GM19438 (cell line): ENCODE results near the gene MME.
A peak's percentile ranks its signal among the peaks of the same experiment; 100 is the strongest.

Experiments
- ATAC-seq: cut with Tn5 transposase; IDR thresholded peaks from one replicate; pipeline ENCODE4 v1.9.1; 2021; ENCODE audit warnings: low read depth; ENCODE audit not compliant: unreplicated experiment

Gene MME

DNA sequence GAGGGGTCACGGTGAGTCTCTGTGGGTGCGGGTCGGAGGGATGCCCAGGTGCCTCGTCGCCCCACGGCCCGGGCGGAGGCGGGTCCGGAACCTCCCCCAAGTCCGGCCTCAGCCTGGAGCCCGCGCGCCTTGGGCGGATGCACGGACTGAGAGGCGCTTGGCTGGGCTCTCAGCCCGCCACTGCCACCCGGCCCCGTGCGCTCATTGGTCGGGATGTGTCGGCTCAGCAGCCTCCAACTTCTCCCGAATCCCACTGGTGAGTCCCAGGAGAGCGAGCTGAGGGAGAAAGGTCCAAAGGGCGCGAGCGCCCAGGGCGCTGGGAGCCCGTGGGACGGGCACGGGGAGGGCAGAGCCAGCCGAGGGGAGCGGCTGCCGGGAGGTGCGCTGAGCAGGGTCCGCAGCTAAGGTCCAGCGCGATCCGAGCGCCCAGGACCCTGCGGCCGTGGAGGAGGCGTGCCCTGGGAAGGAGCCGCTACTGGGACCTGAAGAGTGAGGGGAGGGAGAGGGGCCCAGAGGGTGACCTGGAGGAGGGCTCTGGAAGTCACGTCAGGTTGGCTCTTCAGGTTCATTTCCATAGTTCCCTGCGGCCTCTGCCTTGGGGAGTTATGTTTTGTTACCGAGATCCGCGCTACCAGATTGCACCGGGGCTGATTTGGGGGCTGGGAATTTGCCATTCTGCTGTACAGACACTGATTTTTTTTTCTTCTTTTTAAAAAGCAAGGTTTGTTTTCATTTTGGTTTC lies at the start of gene MME:
Gene MME, plus strand, starts transcription at position 574 of the 742 bp plus-strand sequence. CDS start 3,849 bp downstream, outside the sequence.
- peak; percentile 67 for ATAC-seq

DNA sequence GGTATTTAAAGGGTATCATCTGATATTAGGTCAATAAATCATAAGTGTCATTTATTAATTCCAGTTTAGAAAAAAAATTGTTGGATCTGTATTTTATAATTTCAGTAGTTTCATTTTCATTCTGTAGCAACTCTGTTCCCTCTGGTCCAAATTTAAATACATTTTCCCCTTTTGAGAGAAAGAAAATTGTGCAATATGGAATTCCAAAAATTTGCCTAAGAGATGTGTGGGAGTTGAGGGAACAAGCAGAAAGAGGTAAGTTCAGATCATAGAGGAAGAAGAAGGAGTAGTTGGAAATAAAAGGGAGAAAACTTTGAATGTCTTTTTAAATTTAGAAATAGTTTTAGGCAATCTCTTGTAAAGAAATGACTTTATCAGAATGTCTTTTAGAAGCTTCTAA lies 48.9 kb upstream of the MME start:
- ATAC-seq = no peak

DNA sequence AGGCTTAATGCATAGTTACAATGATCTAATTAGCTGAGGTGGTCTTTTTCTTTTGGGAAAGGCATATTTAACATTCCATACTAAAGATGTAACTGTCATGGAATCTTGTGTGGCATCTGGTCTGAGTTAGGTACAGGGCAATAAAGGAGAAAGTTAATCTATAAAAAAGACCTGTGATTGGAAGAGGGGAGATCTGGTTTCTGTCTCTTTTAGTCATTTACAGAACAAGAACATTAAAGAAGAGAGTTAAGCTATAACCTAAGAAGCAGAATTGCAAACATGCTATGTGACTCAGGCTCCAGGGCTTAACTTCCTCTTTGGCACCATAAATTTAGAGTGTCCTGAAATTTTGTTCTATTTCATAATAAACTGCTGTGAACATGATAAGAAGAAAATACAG lies 47.2 kb upstream of the MME start:
- no peak for ATAC-seq

DNA sequence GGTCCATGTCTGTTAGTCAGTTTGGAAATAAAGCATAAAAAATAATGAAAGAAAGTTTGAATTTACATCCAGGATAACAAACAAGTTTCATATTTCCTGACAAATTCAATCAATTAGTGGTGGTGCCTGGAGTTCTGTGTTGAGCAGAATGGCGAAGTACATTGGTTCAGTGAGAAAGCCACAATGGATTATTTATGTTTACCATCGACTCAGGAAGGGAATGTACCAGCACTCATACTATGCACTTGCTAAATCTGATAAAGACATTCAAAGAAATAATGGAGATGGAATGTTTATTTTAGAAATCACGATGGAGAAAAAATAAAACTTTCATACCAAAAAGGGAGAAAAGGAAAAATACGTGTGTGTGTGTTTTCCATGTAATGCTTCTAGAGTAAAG lies 45.3 kb upstream of the MME start:
- ATAC-seq = no peak

DNA sequence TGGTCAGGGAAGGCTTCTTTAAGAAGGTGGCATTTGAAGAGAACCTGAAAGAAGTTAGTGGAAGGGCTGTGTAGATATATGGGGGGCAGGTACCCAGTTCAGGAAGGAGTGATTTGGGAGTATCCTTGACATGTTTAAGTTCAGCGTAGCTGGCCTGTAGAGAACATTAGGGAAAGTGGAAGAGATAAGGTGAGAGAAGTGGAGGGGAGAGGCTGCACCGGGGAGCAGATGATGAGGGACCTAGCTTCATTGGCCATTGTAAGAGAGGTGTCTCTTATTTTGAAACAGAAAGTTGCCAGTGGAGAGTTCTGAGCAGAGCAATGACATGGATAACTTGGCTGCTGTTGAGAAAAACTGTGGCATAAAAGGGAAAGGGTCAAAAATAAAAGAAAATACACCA lies 44.6 kb upstream of the MME start:
- ATAC-seq = no peak

DNA sequence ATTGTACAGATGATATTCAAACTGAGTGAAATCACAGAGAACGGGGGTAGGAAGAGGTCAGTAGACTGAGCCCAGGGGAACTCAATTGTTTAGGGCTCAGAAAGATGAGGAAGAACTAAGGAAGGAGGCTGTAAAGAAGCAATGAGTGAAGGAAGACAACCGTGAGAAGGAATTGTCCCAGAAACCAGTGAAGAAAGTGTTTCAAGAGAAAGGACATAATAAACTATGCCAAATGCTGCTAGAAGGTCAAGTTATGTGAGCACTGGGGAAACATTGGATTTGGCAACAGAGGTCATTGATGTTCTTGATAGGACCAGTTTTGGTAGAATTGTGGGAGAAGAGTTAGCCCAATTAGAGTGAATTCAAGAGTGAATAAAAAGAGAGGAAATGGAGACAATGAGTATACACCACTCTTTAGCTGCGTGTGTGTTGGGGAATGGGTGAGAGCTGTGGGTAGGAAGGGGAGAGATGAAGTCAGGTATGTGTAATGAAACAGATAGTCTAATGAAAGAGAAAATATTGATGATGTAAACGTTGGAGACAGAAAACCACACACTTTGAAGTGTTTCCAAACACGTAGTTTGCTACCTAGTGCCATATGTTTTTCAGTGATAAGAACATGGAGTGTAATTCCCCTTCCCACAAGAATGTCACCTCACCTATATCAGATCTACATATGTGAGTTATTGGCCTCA lies 42.5 kb upstream of the MME start:
- no peak for ATAC-seq

DNA sequence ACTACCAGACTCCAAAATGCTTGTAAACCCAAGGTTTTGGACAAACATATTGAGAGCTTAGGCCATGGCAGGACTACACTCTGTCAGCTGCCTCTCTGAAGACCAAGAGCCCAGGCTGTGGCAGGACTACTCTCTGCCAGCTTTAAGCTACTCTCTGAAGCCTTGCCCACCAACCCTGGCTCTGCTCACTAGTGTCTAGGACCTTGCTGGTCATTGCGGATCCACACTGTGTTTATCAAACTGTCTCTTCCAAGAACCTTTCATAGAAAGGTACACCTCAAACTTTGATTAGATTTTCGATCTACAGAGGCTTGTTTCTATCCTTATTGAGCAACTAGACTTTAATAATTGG lies 41.9 kb upstream of the MME start:
- no peak for ATAC-seq

DNA sequence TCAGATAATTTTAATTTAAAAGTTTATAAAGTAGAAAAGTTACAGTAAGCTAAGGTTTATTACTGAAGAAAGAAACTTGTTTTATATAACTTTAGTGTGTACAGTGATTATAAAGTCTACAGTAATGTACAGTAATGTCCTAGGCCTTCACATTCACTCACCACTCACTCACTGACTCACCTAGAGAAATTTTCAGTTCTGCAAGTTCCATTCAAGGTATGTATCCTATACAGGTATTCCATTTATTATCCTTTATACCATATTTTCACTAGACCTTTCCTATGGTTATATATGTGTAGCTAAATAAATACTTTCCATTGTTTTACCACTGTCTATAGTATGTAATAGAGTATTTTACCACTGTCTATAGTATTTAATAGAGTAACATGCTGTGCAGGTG lies 33.2 kb upstream of the MME start:
- no peak for ATAC-seq

DNA sequence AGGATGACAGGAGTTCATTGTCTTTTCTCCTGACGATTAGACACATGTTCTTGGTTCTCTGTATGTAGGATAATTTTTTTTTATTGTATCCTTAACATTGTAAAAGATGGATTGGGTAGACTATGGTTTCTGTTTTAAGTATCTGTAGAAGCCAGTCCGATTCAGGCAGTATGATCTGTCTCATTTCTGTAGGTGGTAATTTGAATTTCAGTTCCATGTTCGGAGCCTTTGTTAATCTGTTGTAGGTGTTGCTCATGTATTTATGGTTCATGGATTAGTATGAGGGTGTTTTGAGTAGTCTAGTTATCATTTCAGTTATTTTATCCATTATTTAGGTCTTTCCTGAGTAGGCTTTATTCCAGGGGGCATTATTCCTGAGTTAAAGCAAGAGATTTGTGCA lies 32.4 kb upstream of the MME start:
- no peak for ATAC-seq

DNA sequence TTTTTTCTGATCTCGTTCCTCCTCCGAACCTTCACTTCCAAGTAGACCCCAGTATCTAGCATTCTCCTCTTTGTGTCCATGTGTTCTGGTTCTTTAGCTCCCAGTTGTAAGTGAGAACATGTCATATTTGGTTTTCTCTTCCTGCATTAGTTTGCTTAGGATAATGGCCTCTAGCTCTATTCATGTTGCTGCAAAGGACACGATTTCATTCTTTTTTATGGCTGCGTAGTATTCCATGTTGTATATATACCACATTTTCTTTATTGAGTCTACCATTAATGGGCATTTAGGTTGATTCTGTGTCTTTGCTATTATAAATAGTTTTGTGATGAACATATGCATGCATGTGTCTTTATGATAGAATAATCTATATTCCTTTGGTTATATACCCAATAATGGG lies 30.2 kb upstream of the MME start:
- ATAC-seq = no peak

DNA sequence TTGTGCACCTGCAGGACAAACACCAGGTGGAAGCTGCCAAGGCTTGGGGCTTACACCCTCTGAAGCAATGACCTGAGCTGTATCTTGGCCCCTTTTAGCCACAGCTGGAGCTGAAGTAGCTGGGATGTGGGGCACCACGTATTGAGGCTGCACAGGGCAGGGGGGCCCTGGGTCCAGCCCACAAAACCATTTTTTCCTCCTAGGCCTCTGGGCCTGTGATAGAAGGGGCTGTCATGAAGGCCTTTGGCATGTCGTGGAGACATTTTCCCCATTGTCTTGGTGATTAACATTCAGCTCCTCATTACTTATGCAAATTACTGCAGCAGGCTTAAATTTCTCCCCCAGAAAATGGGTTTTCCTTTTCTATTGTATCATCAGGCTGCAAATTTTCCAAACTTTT lies 27.6 kb upstream of the MME start:
- no peak for ATAC-seq

DNA sequence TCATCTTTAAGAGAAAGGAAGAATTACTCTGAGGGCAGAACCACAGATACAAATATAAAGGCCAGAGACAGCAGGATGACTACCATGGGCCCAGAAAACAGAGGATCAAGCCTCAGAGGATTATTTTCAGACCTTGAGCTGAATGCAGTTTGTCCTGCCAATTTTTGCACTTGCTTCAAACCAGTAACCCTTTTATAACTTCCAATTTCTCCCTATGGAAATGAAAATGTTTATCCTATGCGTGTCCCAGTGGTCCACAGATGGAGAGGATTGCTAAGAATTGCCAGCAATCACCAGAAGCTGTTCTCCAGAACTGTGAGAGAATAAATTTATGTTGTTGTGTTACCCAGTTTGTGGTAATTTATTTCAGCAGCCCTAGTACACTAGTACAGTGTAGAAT lies 26.4 kb upstream of the MME start:
- ATAC-seq = no peak

DNA sequence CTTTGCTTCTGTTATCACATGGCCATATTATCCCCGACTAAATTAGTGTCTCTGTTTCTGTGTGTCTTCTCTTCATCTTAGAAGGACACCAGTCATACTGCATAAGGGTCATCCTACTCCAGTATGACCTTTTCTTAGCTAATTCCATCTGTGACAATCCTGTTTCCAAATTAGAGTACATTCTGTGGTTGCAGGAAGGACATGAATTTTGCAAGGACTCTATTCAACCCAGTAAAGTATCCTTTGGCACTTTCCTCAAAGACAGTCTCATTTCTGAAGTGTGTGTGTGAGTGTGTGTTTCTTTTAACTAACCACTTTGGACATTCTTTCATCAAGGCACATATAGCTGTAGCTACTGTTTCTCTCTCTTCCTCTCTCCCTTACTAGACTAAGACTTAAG lies 15.2 kb upstream of the MME start:
- ATAC-seq = no peak

DNA sequence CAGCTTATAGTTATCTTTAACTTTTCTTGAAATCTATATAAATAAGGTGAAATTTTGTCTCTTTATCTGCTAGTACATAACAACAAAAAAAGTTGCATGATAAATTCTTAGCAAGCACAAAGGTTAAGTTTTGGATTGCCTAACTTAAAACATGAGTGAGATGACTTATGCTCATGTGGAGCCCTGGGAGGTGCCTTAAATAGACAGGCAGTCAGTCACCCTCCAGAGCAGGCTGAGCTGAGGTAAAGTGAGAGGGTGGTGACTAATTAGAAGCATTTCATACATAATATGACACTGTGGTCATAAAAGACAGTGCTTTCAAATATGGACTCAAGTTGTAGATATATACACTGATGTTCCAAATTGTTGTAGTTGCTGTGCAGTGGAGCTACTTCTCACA lies 14.6 kb upstream of the MME start:
- ATAC-seq = no peak

DNA sequence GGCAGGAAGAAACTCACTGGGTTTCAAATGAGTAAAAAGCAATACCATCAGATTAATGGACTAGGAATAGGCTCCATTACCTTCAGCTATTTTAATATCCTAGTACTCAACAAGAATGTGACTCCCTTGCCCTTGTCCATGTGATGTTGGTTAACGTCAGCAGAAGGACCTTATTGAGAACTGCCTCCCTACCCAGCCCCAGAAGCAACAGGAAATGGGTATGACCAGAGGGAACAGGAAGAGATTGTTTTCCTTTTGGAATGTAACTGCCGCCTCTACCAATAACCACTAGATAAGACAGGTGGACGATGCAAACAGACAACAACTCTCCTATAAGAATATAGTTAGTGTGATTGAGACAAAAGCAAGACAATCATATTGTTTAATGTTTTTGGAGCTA lies 10.4 kb upstream of the MME start:
- ATAC-seq = no peak

DNA sequence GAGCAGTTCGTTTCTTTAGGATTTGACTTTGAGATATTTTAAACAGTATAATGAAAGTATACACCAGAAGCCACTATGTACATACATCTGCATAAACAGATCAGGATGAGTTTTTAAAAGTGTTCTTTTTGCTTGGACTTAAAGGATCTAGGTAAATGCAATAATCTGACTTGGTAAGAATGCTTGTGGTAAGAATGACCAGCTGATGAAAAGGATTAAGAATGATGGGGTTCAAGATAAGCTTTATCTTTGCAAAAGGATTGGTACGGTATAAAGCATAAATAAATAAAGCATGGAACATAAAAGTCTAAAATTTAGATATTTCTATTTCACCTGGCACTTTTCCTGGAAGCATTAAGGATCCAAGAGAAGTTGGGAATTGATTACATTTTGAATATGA lies 9.8 kb upstream of the MME start:
- ATAC-seq = no peak

DNA sequence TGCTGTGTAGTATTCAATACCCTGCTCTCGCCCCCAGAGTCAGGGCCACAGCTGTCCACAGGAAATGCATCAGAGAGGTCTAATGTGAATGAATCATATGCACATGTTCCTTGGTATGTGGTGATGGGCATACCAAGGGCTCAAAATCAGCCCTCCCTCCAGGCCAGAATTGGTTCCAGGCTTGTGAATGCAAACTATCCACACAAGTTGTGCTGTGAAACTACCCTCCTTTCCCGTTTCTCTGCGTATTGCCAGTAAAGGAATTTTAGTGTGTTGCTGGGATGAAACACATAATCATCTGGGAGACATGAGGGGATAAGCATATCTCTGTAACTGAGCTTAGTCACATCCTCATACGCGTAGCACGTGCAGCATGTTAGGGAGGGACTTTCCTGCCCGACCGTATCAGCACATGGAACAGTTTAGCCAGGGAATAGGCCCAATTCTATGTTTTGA lies 9.2 kb upstream of the MME start:
- ATAC-seq = no peak

DNA sequence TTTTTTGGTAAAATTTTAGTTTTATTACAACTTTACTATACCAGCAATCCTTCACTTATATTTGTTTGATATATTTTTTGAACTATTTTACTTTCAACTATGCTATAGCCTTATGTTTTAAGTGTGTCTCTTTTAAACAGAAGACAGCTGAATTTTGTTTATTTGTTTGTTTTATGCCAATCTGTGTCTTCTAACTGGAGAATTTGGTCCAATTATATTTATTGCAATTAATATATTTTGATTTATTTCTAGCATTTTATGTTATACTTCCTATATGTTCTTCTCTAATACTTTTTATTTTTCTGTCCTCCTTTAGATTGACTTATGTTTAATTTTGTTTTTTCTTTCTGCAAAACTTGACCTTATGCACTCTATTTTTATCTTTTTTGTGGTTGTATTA lies 4.9 kb upstream of the MME start:
- no peak for ATAC-seq

DNA sequence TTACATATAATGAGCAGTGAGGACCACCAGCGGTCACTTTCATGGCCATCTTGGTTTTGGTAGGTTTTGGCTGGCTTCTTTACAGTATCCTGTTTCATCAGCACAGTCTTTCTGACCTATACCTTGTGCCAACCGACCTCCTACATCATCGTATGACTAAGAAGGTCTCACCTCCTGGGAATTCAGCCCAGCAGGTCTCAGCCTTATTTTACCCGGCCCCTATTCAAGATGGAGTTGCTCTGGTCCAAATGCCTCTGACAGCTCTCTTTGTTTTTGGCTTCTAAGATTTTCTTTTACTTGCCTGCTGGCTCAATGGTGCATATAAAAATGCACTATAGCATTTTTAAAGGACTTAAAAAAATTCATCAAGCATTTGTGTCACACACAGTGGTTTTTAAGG lies 3.2 kb upstream of the MME start:
- ATAC-seq = no peak

DNA sequence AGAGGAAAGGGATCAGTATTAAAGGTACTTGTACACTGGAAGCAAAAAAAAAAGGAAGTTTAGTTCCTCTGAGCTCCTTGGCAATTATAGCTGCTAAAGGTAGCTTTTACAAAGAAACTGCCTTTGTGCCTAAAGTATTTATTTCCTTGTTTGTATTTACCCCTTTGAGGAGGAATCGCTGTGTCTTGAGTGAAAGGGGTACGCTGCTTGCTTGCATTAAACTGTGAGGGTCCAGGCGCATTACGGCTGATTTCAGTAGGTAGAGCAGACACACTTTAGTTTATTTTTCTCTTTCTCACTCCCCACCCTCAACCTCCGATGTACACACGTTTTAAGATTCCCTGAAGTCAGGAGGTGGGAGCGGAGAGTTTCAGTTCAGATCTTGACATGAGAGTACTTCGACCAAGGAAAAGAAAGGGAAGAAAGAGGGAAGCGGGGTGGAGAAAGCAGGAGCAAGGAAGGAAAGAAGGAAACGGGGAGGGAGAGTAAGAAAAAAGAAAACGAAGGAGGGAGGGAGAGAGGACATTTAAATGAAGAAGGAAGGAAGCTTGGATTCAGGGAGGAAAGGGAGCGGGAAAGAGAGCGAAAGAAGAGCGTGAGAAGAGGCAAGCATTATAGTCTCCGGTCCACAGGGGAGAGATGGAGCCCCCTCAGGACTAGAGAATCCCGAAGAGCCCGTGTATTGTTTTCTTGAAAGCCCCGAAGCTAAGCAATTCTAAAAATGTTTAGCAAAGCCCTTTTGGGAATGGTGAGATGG lies 1.2 kb upstream of the MME start:
- no peak for ATAC-seq

DNA sequence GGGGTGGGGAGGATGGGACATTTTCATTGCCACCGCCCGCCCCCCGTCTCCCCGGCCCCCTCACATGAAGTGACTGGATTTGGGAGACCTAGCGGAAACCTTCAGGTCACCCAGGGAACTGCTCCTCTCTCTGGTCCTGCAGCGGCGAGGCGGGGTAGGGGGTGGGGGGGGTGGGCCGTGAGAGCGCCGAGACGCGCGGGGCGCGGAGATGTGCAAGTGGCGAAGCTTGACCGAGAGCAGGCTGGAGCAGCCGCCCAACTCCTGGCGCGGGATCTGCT lies 712 bp upstream of the MME start:
- ATAC-seq = no peak

DNA sequence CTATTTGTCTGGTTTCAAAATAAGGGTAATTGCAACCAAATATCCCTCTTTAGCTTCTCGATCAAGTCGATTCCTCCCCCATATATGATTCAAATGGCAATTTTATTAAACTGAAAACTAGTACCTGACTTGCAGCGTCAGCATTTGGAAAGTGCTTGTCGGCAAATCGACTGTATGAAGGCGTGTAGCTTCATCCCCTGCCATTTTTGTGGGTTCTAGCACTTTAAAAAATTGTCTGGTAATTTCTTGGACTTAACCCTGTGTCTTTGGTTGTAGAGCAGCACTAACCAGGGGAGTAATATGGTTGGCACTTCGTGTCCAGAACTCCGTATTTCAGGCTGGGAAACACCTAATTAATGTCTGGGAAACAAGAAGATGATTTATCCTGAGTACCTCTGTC lies 573 bp downstream of the MME start:
- no peak for ATAC-seq
